GM19372 (cell line): ENCODE measurements around the gene PPM1K.
A peak's percentile ranks its signal among the peaks of the same experiment; 100 is the strongest.
"Not testable (repeated sequence)": the region's sequence is repeated elsewhere in the genome, so short reads cannot be mapped to it uniquely, and the experiment has no call there.

Source experiments
- ATAC-seq: cut with Tn5 transposase; IDR thresholded peaks from one replicate; pipeline ENCODE4 v1.9.1; 2021; ENCODE audit warnings: mild to moderate bottlenecking, low read depth, moderate library complexity; ENCODE audit not compliant: unreplicated experiment

PPM1K gene

DNA sequence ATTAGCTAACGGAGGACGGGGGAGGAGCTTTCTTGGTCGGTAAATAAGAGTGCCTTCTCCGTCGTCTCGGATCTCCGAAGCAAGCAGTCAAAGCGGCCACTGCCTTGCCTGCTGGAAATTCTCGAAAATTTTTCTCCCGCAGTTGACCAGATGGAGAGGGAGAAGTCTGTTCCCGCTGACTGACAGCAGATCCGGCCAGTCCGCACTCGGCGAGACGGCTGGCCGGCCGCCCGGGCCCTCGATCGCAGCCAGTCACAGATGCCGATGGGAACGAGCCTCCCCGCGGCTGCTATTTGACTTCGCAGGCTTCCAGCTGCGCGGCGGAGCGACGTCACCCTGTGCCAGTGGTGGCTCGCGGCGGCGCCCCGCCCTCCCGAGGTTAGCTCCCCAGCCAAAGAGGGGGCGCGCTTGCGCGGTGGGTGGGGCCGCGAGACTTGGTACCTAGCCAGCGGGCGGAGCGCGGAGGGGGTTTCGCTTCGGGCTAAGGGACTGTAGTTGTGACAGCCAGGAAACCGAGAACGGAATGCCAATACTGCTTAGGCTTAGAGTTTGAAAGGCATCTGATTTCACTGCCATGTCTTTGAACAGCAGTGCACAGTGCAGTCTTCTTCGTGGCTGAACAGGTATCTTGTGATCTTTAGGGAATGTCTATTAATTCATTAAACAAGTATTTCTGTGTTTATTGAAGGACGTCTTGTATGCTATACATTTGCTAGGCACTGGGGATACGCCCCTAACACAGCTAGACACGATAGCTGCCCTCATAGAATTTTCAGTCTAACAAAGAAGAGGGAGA lies at the start of gene PPM1K:
TSS of gene PPM1K (minus strand) at position 123 of the 796 bp plus-strand sequence. CDS start 5,978 bp downstream, outside the sequence.
- peak; percentile 82 for ATAC-seq

- ATAC-seq: no peak
These were observed 49.5 kb upstream of the PPM1K start for GRCh38 chr4:88333741-88334405.

DNA sequence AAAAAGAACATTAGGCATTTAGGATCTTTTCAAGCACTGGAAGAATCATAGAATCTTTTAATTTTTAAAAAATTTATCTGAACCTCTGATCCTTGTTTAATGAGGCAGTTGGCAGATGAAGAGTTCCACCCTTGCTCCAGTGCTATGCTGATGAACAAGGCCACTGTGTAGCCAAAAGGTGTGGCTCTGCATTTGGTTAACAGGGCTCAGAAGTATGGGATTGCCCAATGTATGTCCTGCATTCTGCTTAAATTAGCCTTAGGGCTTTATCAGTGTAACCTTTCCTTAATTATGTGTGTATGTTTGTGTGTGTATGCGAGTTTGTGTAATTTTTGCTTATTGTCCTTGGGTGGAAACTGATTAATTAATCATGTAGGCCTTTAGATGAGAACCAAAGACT lies 43.3 kb upstream of the PPM1K start:
- ATAC-seq: no peak

- ATAC-seq: peak; percentile 100
These were observed 36.5 kb upstream of the PPM1K start for GRCh38 chr4:88320780-88321373.

GRCh38 chr4:88320224-88320779 lies 35.9 kb upstream of the PPM1K start:
- ATAC-seq: peak; percentile 40

- no peak for ATAC-seq
These were observed 34.5 kb upstream of the PPM1K start for GRCh38 chr4:88318751-88319350.

DNA sequence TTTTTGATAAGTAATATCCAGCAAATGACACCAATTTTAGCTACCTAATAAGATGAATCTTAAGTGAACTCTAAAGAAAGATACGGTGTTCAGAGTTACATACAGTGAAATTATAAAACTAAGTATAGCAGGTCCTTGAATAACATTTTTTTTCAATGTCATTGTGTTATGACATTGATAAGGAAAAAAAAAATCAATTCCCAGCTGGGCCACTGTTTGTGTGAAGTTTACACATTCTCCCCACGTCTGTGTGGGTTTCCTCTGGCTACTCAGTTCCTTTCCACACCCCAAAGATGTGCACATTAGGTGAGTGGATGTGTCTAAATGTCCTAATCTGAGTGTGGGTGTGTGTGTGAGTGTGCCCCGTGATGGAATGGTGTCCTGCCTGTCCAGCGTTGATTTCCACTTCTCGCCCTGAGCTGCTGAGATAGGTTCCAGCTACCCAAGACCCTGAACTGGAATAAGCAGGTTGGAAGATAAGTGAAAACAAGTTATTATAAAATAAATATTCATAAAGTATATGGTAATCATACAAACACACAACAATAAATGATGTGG lies 31.2 kb upstream of the PPM1K start:
- no peak for ATAC-seq

GRCh38 chr4:88313088-88313624 lies 28.8 kb upstream of the PPM1K start:
- ATAC-seq: not testable (repeated sequence)

- no peak for ATAC-seq
These were observed 24.2 kb upstream of the PPM1K start for GRCh38 chr4:88308587-88308986.

GRCh38 chr4:88297725-88298454 lies 13.5 kb upstream of the PPM1K start:
- no peak for ATAC-seq

DNA sequence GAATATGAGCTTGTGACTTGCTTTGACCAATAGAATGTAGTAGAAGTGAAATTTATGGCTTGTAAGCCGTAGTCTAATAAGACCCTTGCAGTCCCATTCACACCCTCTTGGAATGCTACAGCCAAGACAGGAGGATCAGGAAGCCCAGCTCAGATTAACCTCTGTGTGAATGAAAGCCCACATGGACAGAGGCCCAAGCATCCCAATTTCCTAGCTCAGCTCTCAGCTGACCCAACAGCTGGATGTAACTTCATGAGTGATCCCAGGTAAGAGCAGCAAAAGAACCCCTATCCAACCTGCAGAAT lies 12.8 kb upstream of the PPM1K start:
- no peak for ATAC-seq

DNA sequence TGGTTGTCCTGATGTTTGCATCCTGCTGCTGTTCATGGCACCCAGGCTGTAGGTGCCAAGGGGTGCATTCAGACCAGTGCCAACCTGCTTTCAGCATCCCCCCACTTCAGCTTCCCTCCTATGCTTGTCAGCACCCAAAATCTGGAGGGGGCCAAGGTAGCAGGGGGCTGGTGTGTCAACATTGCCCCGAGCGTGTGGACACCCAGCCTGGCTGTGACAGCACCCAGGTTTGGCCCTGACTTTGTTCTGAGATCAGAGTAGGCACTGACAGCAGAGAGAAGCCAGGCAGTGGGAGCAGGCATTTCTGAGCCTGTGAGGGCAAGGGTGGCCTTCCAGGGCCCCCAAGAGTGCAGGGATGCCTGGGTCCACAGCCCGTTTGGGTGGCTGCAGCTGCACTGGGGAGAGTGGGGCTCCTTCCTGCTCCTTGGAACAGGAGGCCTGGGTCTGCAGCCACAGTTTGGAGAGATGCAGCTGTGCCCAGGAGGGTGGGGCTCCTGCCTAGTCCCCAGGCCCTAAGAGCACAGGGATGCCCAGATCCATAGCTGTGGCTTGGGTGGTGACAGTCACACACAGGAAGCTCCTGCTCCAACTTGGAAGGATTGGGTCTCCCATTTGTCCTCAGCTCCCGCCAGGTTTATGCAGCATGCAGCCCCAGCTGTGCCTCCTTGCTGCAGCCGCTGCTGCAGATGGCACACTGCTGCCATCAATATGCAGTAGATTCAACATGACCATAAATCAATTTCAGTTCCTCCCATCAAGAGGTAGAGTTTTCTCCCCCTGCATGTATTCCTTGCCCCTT lies 12.3 kb upstream of the PPM1K start:
- ATAC-seq: no peak

DNA sequence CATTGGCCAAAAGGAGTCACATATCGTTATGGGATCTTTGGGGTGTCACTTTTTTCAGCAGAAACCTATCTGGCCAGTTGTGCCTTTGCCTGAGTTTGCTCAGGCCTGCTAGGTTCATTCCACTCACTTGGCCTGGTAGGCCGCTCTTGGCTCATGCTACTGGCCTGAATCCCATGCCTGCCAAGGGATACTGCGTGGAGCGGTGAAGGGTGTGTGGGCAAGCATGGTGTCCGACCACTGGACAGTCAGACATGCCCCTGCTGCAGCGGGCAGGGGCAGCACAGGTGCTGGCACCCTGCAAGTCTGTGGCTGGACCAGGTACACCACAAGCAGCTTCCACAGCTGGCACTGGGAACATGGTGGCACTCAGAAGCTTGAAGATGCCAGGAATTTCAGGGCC lies 11.3 kb upstream of the PPM1K start:
- no peak for ATAC-seq

DNA sequence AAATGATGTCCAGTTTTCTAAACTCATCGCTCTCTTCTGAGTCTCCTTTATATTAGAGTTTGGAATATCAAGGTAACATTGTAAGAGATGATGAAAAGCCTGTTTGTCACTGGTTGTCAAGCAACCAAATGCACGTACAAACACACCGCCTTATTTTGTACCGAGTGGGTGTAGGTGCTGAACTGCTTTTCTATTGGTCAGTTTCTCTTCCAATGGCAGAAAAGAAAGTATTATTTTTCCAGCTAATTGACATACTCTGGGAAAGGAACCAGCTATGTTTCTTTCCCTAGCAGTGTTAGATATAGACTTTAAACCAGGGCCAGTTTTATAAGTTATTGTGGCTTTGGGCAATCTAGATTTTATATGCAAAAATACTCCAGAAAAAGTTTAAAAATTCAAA lies 6.6 kb upstream of the PPM1K start:
- no peak for ATAC-seq

DNA sequence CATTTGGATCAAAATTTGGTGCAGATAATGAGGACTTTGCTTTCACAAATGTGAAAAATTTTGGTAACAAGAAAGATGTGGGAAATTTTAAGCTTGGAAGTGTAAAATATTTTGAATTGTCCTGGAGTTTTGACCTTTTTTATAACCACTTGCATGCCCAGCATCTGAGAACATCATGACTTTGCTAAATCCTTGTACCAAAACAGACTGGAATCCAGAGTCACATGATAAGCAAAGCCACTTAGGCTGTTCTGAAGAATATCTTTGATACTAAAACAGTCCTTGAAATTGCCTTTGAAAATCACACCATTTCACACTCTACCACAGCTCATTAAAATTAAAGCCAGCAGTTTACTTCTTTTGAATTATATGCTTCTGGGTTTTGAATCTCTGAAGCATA lies 2.5 kb upstream of the PPM1K start:
- no peak for ATAC-seq

DNA sequence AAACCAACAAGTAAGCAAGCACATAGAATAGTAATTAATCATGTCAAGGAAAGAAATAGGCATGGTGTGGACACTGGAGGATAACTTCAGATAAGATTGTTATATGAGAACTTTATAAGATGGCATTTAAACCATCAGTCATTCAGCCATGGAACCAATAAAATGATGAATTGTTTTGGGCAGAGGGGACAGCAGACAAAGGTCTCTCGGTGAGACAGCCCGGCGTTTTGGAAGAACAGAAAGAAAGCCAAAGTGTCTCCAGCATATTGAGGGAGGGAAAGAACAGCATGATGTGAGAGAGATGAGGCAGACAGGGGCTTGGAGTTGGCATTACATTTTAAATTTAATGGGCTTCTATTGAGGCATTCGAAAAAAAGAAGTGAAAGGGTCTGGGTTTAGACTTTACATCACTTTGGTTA lies 883 bp upstream of the PPM1K start:
- ATAC-seq: no peak

- peak; percentile 25 for ATAC-seq
These were observed 511 bp downstream of the PPM1K start for GRCh38 chr4:88283661-88284438.

DNA sequence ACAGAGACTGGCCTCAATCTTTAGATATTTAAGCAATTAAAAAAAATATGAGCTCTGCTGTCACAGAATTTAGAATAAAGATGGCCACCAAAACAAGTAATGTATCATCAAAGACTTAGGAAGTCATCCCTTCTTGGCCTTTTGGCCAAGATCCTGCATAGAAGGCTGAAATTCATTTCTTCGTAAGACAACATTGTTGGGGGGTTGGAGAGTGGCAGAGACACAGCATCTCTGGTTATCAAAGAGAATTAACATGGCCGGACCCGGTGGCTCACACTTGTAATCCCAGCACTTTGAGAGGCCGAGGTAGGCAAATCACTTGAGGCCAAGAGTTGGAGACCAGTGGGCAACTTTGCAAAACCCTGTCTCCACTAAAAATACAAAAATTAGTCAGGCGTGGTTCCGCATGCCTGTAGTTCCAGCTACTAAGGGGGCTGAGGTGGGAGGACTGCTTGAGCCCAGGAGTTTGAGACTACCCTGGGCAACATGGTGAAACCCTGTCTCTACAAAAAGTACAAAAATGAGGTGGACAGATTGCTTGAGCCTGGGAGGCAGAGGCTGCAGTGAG lies 4.0 kb downstream of the PPM1K start:
- no peak for ATAC-seq
